ENCODE measurements around the gene PBX4. TPM values are rescaled to one million over a fixed set of nuclear protein-coding genes. Genes with fewer than 3 reads are reported as not detected.

Gene PBX4
- polyA plus RNA-seq, 1 experiment: 0.63 TPM

GRCh38 chr19:19550972-19551852, 67.3 kb downstream of the PBX4 start:
- no peak for DNase-seq (ENCODE audit: low read depth, low spot score)
- no peak for TF ChIP-seq CTCF (IDR thresholded peaks at IDR 0.05; ENCODE audit: low read depth, low read length)
- Histone ChIP-seq H3K9me3 (ENCODE audit: control insufficient read depth, insufficient read depth, low read length) (peaks cover 10% of the 10 kb centered on the region; the same call in 1 of the 2 replicates), H3K4me3 (ENCODE audit: low read depth, low read length) (no peak overlapping the region), H3K27me3 (ENCODE audit: control insufficient read depth, insufficient read depth, low read length) (peaks cover 11% of the 10 kb centered on the region), H3K27ac (ENCODE audit: low read depth, low read length) (no peak overlapping the region)
- POLR2A ChIA-PET: interaction anchor here (0.6 kb wide), 1 partner anchor 27 kb away, joined by 5 read pairs; no protein-coding TSS in a partner anchor
- CTCF ChIA-PET: interaction anchor here (1.0 to 7.7 kb wide), 5 partner anchors 9 to 64 kb away, joined by 3 to 58 read pairs (median 9); no protein-coding TSS in a partner anchor

- TF ChIP-seq CTCF (IDR thresholded peaks at IDR 0.05; ENCODE audit: low read depth, low read length): no peak
- H3K27me3 ChIP-seq (ENCODE audit: control insufficient read depth, insufficient read depth, low read length): peaks cover 11% of the 10 kb centered on the region
- H3K9me3 ChIP-seq (ENCODE audit: control insufficient read depth, insufficient read depth, low read length): peaks cover 13% of the 10 kb centered on the region; the same call in 1 of the 2 replicates
- ChIA-PET CTCF (interaction anchor here (1.0 to 7.7 kb wide), 2 partner anchors 19 to 65 kb away, joined by 9 to 58 read pairs; no protein-coding TSS in a partner anchor), POLR2A (interaction anchor here (0.6 kb wide), 1 partner anchor 16 kb away, joined by 8 read pairs; no protein-coding TSS in a partner anchor)
- H3K27ac ChIP-seq (ENCODE audit: low read depth, low read length): no peak overlapping the region
- H3K4me3 ChIP-seq (ENCODE audit: low read depth, low read length): no peak overlapping the region
- no peak for DNase-seq (ENCODE audit: low read depth, low spot score)
Observed at GRCh38 chr19:19550485-19550929, 68.0 kb downstream of the PBX4 start.

DNA sequence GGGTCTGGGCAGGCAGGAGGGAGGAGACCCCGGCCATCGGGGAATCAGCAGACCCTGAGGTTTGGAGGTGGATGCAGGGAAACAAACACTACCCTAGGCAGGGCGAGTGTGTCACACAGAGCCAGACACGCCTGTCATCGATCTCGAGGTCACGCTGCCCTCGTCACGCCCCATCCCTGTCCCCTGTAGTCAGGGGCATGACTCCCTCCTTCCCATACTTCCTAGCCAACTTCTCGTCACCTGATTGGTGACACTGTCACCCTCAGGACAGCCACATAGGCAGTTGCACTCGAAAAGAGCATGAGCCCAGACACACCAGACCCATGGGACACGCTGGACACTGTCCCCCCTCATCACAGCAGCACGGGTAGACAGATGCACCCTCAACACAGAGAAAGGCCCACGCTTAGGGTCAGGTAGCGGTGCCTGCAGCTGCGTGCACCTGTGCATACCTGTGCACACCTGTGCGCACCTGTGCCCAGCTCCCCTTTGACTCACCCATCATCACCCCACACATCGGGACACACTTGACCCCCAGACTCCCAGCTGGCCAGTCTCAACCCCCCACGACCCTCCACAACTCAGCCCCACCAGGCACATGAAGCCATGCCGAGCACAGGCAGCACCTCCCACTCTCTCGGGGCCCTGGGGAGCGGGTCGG, 68.6 kb downstream of the PBX4 start:
- POLR2A ChIA-PET: interaction anchor here (0.6 kb wide), 1 partner anchor 16 kb away, joined by 8 read pairs; no protein-coding TSS in a partner anchor
- CTCF ChIA-PET: interaction anchor here (7.7 kb wide), 1 partner anchor 18 kb away, joined by 58 read pairs; no protein-coding TSS in a partner anchor
- H3K27ac ChIP-seq (ENCODE audit: low read depth, low read length): no peak overlapping the region
- DNase-seq (ENCODE audit: low read depth, low spot score): no peak
- peaks cover 11% of the 10 kb centered on the region for H3K27me3 ChIP-seq (ENCODE audit: control insufficient read depth, insufficient read depth, low read length)
- no peak overlapping the region for H3K4me3 ChIP-seq (ENCODE audit: low read depth, low read length)
- TF ChIP-seq CTCF (IDR thresholded peaks at IDR 0.05; ENCODE audit: low read depth, low read length): no peak
- peaks cover 19% of the 10 kb centered on the region; the same call in 1 of the 2 replicates for H3K9me3 ChIP-seq (ENCODE audit: control insufficient read depth, insufficient read depth, low read length)

DNA sequence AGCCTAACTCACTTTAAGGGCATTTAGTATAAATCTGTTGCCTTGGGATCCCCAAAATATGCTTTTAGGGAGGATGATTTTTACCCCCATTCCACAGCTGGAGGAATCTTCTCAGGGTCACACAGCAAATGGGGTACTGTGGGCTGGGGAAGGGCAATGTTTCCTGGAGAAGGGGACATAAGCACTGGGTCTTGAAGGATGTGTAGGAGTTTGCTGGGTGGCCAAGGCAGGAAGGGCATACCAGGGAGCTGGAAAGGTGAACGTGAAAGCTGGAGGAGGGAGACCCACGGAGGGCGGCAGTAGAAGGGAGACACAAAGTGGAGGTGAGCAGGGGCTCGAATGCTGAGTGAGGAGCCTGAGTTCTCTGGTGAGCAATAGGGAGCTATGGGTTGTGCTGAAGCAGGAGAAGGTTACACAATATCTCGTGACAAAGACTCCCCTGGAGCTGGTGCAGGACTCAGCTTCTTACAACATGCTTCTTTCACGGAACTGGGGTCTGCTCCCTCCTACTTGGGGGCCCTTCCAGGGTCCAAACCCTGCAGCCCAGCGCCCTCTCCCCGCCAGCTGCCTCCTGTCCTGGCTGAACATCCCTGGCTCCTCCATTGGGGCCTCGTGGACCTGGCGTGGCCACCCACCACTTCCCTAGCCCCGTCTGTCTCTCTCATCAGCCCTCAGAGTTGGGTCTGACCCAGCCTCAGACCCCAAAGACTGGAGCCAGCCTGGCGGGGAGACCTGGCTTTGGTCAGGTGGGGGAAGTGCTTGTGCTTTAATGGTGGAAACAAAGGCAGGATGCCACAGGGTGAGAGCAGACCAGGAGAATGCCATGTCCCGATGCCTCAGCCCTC, 69.3 kb downstream of the PBX4 start:
- DNase-seq (ENCODE audit: low read depth, low spot score): no peak
- POLR2A ChIA-PET: interaction anchor here (1.2 kb wide), 1 partner anchor 17 kb away, joined by 3 read pairs; no protein-coding TSS in a partner anchor

More for the DNA sequence above, 69.3 kb downstream of the PBX4 start:
- H3K4me3 ChIP-seq (ENCODE audit: low read depth, low read length): no peak overlapping the region
- peaks cover 27% of the 10 kb centered on the region; the same call in 1 of the 2 replicates for H3K9me3 ChIP-seq (ENCODE audit: control insufficient read depth, insufficient read depth, low read length)
- H3K27me3 ChIP-seq (ENCODE audit: control insufficient read depth, insufficient read depth, low read length): peaks cover 11% of the 10 kb centered on the region
- CTCF ChIA-PET: interaction anchor here (7.7 kb wide), 1 partner anchor 17 kb away, joined by 58 read pairs; no protein-coding TSS in a partner anchor
- no peak overlapping the region for H3K27ac ChIP-seq (ENCODE audit: low read depth, low read length)
- TF ChIP-seq CTCF (IDR thresholded peaks at IDR 0.05; ENCODE audit: low read depth, low read length): no peak

All from AG04450 (cell line).